ENCODE measurements around the gene STAG3.

STAG3 gene

DNA sequence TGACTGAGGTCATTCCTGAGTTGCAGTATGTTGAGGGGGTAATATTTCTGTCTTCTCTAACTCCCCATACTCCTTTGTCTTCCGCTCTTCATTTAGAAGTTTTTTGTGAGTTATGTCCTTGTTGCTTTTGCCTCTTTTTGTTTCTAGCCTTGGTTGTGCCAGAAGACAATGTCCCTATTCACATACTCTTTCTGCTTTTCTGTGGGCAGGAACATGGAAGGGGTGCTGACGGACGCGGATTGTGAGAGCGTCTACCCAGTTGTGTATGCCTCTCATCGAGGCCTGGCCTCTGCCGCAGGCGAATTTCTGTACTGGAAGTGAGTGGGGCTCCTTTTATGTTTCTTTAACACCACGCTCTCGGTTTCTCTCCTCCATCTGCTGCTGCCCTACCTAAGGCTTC is 20.5 kb downstream of the STAG3 start:
- DNase-seq (ENCODE audit: extremely low read depth, insufficient read length) = no peak
- TF ChIP-seq, protein P1, sequence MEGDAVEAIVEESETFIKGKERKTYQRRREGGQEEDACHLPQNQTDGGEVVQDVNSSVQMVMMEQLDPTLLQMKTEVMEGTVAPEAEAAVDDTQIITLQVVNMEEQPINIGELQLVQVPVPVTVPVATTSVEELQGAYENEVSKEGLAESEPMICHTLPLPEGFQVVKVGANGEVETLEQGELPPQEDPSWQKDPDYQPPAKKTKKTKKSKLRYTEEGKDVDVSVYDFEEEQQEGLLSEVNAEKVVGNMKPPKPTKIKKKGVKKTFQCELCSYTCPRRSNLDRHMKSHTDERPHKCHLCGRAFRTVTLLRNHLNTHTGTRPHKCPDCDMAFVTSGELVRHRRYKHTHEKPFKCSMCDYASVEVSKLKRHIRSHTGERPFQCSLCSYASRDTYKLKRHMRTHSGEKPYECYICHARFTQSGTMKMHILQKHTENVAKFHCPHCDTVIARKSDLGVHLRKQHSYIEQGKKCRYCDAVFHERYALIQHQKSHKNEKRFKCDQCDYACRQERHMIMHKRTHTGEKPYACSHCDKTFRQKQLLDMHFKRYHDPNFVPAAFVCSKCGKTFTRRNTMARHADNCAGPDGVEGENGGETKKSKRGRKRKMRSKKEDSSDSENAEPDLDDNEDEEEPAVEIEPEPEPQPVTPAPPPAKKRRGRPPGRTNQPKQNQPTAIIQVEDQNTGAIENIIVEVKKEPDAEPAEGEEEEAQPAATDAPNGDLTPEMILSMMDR (IDR thresholded peaks at IDR 0.05; ENCODE audit: insufficient read depth, low read length, poor library complexity, severe bottlenecking) = no peak
- Histone ChIP-seq H3K4me3 (replicated peaks; ENCODE audit: low read depth, low read length) (no peak overlapping the region), H3K27me3 (replicated peaks; ENCODE audit: control insufficient read depth, insufficient read depth, low read length) (no peaks in the 10 kb centered on the region), H3K36me3 (ENCODE audit: control insufficient read depth, insufficient read depth, low read length) (no peaks in the 10 kb centered on the region)

DNA sequence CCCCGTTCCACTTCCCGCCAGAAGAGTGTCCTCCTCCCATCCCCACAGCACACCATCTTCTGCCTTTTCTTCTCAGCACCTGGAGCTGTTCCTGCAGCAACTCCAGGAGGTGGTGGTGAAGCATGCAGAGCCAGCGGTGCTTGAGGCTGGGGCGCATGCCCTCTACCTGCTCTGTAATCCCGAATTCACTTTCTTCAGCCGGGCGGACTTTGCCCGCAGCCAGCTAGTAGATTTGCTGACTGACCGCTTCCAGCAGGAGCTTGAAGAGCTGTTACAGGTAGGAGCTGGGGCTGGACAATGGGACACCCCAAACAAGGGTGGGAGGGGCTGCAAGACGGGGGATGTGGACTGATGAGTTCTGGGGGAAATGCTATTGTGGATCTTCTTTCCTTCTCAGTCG is 23.0 kb downstream of the STAG3 start:
- Histone ChIP-seq H3K4me3 (replicated peaks; ENCODE audit: low read depth, low read length) (no peak overlapping the region), H3K36me3 (ENCODE audit: control insufficient read depth, insufficient read depth, low read length) (no peaks in the 10 kb centered on the region), H3K27me3 (replicated peaks; ENCODE audit: control insufficient read depth, insufficient read depth, low read length) (no peaks in the 10 kb centered on the region)
- no peak for DNase-seq (ENCODE audit: extremely low read depth, insufficient read length)
- TF ChIP-seq, protein P1 (IDR thresholded peaks at IDR 0.05; ENCODE audit: insufficient read depth, low read length, poor library complexity, severe bottlenecking) = no peak

DNA sequence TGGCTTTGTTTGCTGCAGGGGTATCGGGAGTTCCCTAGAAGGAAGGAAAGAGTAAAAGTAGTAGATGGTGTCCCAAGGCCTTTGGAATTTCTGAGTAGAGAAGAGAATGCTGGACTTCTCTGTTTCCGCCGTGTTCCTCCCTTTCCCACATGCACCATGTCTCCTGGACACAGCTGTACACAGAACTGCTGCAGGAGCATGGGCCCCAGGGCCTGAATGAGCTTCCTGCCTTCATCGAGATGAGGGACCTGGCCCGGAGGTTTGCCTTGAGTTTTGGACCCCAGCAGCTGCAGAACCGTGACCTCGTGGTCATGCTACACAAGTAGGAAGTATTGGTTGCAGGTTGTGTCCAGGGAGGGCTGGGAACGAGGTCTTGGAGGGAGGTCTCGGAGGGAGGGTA is 26.7 kb downstream of the STAG3 start:
- no peak for DNase-seq (ENCODE audit: extremely low read depth, insufficient read length)
- TF ChIP-seq, protein P1 (IDR thresholded peaks at IDR 0.05; ENCODE audit: insufficient read depth, low read length, poor library complexity, severe bottlenecking) = no peak
- Histone ChIP-seq H3K4me3 (replicated peaks; ENCODE audit: low read depth, low read length) (no peak overlapping the region), H3K27me3 (replicated peaks; ENCODE audit: control insufficient read depth, insufficient read depth, low read length) (no peaks in the 10 kb centered on the region), H3K36me3 (ENCODE audit: control insufficient read depth, insufficient read depth, low read length) (no peaks in the 10 kb centered on the region)

DNA sequence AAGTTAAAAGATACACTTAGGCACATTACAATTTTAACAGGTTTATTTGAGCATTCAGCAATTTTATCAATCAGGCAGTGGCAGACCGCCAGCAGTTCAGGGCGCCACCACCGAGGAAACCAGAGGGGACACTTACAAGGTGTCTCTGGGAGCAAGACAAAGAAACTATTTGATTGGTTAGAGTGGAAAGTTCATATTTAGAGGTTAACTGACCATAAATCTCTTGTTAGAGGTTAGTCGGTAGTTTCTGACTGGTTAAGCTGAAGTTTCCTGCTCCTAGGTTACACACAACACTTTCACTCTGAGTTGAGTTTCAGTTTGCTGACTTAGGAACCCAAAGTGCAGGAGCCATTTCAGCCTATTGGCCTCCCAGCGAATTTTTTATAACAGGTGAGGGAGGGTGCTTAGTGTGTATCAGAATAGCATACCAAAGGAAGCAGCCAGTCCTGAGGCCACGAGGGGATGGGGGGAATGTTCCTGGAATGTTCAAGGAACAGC is 31.2 kb downstream of the STAG3 start:
- TF ChIP-seq, protein P1 (IDR thresholded peaks at IDR 0.05; ENCODE audit: insufficient read depth, low read length, poor library complexity, severe bottlenecking) = peak; percentile 10
- peak; percentile 63 for DNase-seq (ENCODE audit: extremely low read depth, insufficient read length)
- H3K36me3 ChIP-seq (ENCODE audit: control insufficient read depth, insufficient read depth, low read length) = no peaks in the 10 kb centered on the region
- H3K27me3 ChIP-seq (replicated peaks; ENCODE audit: control insufficient read depth, insufficient read depth, low read length) = no peaks in the 10 kb centered on the region
- no peak overlapping the region for H3K4me3 ChIP-seq (replicated peaks; ENCODE audit: low read depth, low read length)

DNA sequence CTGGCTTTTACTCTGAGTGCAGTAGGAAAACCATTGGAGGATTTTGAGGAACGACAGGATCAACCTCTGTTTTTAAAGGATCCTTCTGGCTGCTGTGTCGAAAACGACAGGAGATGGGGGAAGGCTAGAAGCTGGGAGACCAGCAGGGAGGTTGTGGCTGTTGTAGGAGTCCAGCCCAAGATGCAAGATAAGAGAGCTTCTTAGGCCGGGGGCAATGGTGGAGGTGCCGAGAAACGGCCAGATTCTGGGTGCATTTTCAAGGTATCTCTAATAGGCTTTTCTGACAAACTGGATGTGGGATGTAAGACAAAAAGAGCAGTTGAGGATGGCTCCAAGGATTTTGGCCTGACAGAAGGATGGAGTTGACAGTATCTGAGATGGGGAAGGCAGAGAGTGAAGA is 31.8 kb downstream of the STAG3 start:
- no peak overlapping the region for H3K4me3 ChIP-seq (replicated peaks; ENCODE audit: low read depth, low read length)
- no peak for DNase-seq (ENCODE audit: extremely low read depth, insufficient read length)
- H3K27me3 ChIP-seq (replicated peaks; ENCODE audit: control insufficient read depth, insufficient read depth, low read length) = no peaks in the 10 kb centered on the region
- TF ChIP-seq, protein P1 (IDR thresholded peaks at IDR 0.05; ENCODE audit: insufficient read depth, low read length, poor library complexity, severe bottlenecking) = no peak
- no peaks in the 10 kb centered on the region for H3K36me3 ChIP-seq (ENCODE audit: control insufficient read depth, insufficient read depth, low read length)

DNA sequence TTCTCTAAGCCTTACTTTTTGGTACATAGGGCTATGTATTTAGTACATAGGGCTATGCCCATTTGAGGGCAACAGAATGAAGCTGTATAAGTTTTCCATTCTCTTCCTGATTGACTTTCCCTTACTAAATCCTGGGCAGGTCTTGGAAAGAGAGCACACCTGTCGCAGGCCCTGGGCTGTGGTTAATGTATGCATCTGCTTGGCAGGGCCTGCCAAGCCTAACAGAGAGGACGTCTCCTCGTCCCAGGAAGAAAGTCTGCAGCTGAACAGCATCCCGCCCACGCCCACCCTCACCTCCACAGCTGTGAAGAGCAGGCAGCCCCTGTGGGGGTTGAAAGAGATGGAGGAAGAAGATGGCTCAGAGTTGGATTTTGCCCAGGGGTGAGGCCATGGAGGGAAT is 33.1 kb downstream of the STAG3 start:
- peak overlapping the region; percentile 65 for H3K4me3 ChIP-seq (replicated peaks; ENCODE audit: low read depth, low read length)
- TF ChIP-seq, protein P1 (IDR thresholded peaks at IDR 0.05; ENCODE audit: insufficient read depth, low read length, poor library complexity, severe bottlenecking) = no peak
- H3K27me3 ChIP-seq (replicated peaks; ENCODE audit: control insufficient read depth, insufficient read depth, low read length) = no peaks in the 10 kb centered on the region
- DNase-seq (ENCODE audit: extremely low read depth, insufficient read length) = no peak
- no peaks in the 10 kb centered on the region for H3K36me3 ChIP-seq (ENCODE audit: control insufficient read depth, insufficient read depth, low read length)

Data from GM06990 (cell line).